22Rv1 (cell line): ENCODE measurements around the gene CRYBG2.

Experiments
- CTCF ChIP-seq: fragments of 450-650 bp; IDR thresholded peaks from 2 replicates; pipeline ENCODE4 v1.5.1; 2017; ENCODE audit warnings: mild to moderate bottlenecking
- ZFX ChIP-seq: fragments of 450-650 bp; IDR thresholded peaks from 2 replicates; pipeline ENCODE4 v1.6.1; 2017; ENCODE audit warnings: antibody characterized with exemption, borderline replicate concordance

- TF ChIP-seq CTCF (no peak), ZFX (no peak)
Observed at GRCh38 chr1:26295194-26296138, 58.5 kb downstream of the CRYBG2 start.
